ENCODE data around the gene KCNMB3.
"Not testable (repeated sequence)": the region's sequence is repeated elsewhere in the genome, so short reads cannot be mapped to it uniquely, and the experiment has no call there.

KCNMB3 gene, protein sequence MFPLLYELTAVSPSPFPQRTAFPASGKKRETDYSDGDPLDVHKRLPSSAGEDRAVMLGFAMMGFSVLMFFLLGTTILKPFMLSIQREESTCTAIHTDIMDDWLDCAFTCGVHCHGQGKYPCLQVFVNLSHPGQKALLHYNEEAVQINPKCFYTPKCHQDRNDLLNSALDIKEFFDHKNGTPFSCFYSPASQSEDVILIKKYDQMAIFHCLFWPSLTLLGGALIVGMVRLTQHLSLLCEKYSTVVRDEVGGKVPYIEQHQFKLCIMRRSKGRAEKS

DNA sequence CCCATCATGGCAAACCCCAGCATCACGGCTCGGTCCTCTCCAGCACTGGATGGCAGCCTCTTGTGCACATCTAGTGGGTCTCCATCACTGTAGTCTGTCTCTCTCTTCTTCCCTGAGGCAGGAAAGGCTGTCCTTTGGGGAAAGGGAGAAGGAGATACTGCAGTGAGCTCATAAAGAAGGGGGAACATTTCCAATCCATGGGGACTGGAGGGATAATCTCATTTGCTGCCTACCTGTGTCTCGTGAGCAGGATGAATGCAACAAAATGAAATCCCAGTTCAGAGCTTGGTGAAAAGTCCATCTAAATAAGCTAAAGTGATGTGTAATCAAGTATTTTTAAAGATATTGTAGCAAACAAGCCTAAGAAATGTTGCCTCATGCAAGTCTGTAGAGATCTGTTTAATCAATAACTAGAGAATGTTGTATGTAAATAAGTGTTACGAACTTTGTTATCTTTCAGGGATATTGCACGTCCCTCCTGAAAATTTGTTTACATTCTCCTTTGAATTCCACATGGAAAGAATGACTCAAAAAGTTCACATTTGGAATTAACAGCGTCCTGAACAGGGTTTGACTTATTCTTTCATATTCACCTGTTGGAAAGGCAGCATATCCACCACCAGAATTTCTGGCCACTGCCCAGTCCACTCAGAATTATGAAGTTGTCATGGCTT is at the start of gene KCNMB3:
Gene KCNMB3 (minus strand): TSS at position 312 of the 674 bp plus-strand sequence. CDS start 124 bp downstream, at position 188.
- no peak for DNase-seq (ENCODE audit: low spot score)
- no peak for FAIRE-seq

DNA sequence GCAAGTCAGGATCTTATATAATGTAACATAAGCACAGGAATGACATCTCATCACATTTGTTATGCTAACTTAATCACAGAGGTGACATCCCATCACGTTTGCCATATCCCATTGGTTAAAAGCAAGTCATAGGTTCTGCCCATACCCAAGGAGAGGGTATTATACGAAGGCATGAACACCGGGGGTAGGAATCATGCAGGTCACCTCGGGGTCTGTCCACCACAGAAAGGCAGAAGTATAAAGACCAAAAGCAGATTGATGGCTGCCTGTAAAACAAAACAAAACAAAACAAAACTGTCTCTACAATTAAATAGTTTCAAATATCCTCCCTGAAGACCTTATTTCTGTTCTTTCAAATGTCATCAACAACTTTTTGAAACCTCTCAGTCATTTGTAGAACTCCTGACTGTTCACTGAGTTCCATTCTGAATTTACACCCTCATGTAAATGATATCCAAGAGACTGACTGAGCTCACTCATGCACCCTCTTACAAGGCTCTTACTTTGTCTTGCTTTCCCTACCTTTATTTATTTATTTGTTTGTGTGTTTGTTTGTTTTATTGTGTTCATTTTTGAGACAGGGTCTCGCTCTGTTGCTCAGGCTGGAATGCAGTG is 49.2 kb upstream of the KCNMB3 start:
- FAIRE-seq (no peak), DNase-seq (ENCODE audit: low spot score) (no peak)

GRCh38 chr3:179299316-179299715 is 48.4 kb upstream of the KCNMB3 start:
- FAIRE-seq, result no peak
- DNase-seq (ENCODE audit: low spot score), result no peak

GRCh38 chr3:179297971-179298725 is 47.2 kb upstream of the KCNMB3 start:
- no peak for FAIRE-seq
- DNase-seq (ENCODE audit: low spot score), result no peak

DNA sequence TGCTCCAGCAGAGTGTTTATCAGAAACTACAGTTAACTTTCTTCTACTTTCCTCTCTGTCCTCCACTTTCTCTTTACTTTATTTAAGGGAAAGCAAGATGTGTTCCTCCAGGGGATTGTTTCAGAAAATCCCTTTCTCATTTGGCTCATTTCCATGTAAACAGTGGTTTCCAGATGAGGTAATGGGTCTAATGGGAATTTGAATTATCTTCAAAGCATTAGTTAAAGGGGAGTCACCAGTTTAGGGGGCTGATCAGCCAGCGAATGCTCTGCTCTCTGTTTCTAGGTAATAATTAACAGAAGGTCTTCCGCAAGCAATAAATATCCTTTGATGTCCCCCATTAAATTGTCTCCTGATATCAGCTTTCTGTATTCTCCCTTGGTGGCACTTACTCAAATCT is 41.5 kb upstream of the KCNMB3 start:
- DNase-seq (ENCODE audit: low spot score) (no peak), FAIRE-seq (no peak)

GRCh38 chr3:179289295-179289694 is 38.4 kb upstream of the KCNMB3 start:
- no peak for FAIRE-seq

DNA sequence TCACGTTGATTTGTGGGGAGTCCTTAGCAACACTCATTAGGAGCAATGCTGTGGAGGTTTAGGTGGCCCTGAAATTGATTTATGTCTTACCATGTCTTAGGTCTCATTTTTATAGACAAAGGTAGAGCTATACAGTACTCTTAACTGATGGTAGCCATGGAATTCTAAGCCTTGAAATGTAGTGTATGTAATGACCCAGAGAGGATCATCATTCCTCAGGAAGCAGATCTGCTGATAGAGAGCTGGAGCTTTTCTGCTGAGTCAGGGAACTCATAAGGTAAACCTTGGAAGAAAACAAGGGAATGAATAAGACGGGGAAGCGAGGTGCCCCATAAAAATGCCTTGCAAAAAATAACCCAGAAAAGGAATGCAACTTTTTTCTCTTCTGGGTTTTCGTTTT is 37.9 kb upstream of the KCNMB3 start:
- FAIRE-seq (no peak), DNase-seq (ENCODE audit: low spot score) (no peak)

More at GRCh38 chr3:179289295-179289694, 38.4 kb upstream of the KCNMB3 start:
- DNase-seq (ENCODE audit: low spot score), result no peak

DNA sequence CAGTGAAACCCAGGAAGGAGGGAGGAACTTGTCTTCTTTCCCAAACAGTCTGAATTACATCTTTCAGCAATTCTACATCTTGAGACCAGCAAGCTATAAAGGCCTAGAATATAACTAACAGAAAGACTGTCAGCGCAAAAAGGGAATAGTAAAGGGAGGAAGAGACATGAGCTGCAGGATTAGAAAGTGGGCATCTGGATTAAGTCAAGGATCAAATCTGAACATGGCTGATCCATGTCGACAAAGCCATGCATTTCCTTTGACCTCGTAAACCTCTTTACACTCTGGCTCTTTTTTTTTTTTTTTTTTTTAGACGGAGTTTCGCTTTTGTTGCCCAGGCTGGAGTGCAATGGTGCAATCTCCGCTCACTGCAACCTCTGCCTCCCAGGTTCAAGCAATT is 35.4 kb upstream of the KCNMB3 start:
- FAIRE-seq (no peak), DNase-seq (ENCODE audit: low spot score) (no peak)

GRCh38 chr3:179281825-179282224 is 30.9 kb upstream of the KCNMB3 start:
- no peak for DNase-seq (ENCODE audit: low spot score)
- FAIRE-seq, result no peak

DNA sequence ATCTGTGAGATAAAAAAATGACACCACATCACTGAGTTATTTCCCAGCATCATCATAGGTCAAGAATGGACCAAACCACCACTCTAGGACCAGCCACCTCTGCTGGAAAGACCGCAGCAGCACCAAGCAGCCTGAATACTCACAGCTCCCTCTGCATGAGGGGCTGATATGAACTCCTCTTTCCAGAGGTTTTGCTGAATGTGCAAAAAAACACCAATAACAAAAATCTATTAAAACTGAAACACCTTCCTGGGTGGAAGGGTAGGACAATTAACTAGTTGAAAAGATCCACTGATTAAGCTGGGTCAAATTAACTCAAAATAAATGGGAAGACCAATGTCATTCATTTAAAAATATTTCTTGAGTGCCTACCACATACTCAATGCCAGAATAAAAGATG is 28.9 kb upstream of the KCNMB3 start:
- no peak for DNase-seq (ENCODE audit: low spot score)

DNA sequence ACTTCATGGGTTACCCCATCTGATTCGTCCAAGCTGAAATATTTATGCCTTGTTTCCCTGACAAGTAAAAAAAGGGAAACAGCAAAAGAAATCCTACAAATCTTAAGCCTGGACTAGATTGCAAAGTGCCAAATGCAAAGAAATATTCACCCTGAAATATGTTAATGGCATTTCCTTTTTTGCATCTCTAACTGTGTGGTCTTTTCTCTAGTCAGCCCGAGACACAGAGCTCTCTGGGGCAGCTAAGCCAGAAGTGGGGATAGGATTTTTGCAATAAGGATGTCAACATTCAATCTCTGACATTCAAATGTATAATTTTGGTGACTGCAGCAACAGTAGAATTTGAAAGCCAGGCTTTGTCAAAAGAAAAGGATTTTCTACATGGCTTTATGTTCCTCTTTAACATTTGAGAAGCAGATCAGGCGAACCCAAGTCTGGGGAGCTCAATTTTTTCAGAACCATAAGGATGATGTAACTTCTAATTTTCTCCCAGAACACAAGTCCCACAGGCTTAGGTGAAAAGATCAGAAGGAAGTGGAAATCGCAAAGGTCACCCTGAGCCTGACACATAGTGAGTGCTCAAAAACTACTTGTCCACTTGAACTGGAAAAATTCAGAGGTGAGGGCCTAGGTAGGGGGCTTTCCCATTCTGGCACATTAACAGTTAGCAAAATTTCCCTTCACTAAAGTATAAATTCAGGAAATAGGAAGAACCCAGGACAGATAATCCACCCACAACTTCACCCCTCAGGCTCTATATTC is 28.2 kb upstream of the KCNMB3 start:
- DNase-seq (ENCODE audit: low spot score), result no peak
- no peak for FAIRE-seq

More for the DNA sequence above, 28.9 kb upstream of the KCNMB3 start:
- no peak for FAIRE-seq

DNA sequence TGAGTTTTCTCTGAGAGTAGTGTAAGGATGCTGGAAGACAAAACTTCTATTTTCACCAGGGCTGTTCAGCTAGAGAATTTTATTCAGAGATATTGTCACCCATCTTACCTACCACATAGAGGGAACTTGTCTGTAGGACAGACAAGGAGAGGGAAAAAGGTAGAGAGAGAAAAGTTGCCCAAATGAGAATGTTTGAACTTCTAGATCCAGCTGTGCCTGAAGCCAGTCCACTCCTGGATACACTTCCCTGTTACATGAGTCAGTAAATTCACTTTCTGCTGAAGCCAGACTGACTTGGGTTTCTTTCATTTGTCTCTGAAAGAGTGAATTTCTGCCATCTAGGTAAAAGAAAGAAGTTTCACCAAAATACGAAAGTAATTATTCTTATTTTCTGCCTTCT is 27.2 kb upstream of the KCNMB3 start:
- FAIRE-seq, result no peak

DNA sequence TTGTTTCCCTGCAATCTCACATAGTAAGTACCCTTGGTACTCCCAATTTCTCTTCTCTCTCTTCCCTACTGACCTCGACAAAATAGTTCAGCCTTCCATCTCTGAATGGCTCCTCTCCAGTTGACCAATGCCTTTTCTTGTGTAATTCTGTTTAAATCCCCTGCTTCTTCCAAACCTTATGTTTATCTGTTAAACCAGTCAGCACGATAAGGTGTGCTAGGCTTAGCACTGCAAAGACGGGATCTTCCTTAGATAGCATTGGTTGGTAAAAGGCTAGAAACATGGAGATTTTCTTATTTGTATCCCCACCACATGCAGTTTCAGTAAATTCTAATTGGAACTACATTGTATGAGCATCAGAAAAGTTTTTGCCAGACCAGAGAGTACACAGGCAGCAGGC is 25.8 kb upstream of the KCNMB3 start:
- no peak for FAIRE-seq
- no peak for DNase-seq (ENCODE audit: low spot score)

More for the DNA sequence above, 27.2 kb upstream of the KCNMB3 start:
- DNase-seq (ENCODE audit: low spot score), result no peak

DNA sequence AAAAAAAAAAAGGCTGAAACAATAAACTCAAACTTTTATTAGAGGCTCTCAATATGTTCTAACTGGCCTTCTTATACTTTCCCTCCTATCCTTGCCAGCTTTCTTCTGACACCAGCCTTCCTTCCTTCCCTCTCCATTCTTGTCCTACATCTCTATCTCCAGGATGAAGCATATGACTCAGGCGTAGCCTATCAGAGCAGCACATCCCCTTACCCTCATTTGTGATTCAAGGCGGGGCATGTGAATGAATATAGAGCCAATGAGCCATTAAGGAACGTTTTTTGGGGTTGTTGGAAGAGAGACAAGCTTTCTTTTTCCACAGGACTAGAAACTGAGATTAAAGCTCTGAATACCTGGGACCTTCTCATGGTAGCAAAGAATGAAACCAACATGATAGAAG is 25.1 kb upstream of the KCNMB3 start:
- FAIRE-seq (no peak), DNase-seq (ENCODE audit: low spot score) (no peak)

GRCh38 chr3:179274434-179274833 is 23.5 kb upstream of the KCNMB3 start:
- not testable (repeated sequence) for DNase-seq (ENCODE audit: low spot score); FAIRE-seq

DNA sequence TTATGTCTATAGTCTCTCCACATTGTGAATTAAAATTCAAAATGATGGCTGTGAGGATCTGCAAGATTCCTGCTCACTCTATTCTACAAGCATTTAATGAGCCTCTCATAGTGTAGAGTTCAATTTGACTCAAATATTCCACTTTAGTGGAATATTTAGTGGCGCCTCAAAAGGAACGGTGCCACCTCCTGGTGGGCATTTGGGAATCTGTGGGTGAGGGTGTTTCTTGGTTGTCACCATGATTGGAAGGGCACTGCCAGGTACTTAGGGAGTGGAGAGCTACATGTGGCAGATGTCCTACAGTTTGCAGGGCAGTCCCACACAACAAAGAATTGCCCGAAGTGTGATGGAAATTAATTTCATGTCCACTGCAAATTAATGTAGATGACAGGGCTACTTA is 21.5 kb upstream of the KCNMB3 start:
- FAIRE-seq, result no peak

DNA sequence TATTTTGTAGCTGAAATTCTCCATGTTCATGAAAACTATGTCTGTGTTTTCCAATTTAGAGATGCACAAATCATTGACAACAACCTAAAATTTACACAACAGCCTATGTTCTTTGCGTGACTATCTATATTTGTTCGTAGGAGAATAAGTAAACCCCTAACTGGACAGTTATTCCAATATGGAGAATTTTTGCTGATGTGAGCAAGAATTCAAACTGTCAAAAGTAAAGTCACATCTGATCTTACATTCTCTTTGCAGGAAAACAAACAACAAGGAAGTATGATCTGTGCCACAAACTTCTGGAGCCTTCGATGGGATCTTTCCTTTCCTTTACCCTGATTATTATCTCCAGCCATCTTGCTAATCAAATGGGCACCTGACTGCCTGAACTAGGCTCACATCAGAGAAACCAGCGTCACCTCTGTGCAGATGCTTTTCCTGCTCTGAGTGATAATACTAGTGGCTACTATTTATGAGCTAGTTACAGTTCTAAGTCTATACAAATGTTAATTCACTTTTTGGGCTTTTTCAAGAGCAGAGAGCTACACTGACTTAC is 18.3 kb upstream of the KCNMB3 start:
- no peak for DNase-seq (ENCODE audit: low spot score)
- no peak for FAIRE-seq

More for the DNA sequence above, 21.5 kb upstream of the KCNMB3 start:
- no peak for DNase-seq (ENCODE audit: low spot score)

DNA sequence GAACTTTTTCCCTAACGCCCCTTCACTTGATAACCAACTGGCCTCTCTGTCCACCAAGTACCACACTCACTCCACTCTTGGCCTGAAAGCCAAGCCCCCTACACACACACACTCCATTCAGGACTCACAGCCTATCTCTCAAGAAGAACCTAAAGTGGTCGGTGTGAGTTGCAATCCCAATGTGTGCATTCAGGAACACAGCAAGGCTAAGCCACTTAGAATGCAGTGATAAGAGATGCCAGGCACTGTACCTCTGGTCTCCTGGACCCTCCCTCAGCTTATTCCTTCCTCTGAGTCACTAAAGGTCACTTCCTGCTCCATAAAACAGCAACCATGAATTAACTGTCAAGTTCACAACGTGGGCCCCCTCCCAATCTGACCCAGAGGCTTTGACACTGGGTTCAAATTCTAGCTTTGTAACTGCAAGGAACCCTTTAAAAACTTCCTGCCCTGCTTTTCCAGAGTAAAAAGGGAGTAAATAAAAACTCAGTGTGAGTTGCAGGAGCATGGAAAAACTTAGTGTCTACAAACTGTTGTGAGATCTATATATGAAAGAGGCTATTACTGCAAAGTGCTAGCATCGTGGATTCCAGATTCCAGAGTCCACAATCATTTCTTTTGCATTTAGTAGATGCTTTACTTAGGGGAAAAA is 17.6 kb upstream of the KCNMB3 start:
- DNase-seq (ENCODE audit: low spot score) (no peak), FAIRE-seq (no peak)

- DNase-seq (ENCODE audit: low spot score) (no peak), FAIRE-seq (no peak)
Observed at GRCh38 chr3:179266701-179267211, 15.8 kb upstream of the KCNMB3 start.

DNA sequence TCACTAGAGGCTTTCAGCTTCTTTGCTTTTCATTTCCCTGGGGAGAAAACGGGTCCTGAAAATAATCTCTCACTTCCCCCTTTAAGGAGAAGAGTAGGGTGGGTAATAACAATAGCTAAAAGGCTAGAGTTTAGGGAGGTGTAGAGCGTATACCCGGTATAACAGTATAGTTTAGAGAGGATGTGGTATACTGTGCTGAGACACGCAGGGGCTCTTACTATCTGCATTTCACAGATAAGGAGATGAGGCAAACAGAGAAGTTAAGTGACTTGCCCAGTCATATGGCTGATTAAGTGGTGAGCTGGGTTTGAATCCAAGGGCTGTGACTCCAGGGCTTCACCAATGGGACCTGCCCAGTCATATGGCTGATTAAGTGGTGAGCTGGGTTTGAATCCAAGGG is 15.0 kb upstream of the KCNMB3 start:
- DNase-seq (ENCODE audit: low spot score) (no peak), FAIRE-seq (no peak)
